ENCODE results near the gene ZKSCAN4. TPM values are rescaled to one million over a fixed set of nuclear protein-coding genes. Genes with fewer than 3 reads are reported as not detected.

The ZKSCAN4 gene
- total RNA-seq, 4 donors from 2014 or later: 4.4 to 6.4 (median 5.9) TPM

GRCh38 chr6:28206928-28207509 is 45.0 kb downstream of the ZKSCAN4 start:
- TF ChIP-seq, protein P1, sequence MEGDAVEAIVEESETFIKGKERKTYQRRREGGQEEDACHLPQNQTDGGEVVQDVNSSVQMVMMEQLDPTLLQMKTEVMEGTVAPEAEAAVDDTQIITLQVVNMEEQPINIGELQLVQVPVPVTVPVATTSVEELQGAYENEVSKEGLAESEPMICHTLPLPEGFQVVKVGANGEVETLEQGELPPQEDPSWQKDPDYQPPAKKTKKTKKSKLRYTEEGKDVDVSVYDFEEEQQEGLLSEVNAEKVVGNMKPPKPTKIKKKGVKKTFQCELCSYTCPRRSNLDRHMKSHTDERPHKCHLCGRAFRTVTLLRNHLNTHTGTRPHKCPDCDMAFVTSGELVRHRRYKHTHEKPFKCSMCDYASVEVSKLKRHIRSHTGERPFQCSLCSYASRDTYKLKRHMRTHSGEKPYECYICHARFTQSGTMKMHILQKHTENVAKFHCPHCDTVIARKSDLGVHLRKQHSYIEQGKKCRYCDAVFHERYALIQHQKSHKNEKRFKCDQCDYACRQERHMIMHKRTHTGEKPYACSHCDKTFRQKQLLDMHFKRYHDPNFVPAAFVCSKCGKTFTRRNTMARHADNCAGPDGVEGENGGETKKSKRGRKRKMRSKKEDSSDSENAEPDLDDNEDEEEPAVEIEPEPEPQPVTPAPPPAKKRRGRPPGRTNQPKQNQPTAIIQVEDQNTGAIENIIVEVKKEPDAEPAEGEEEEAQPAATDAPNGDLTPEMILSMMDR (IDR thresholded peaks at IDR 0.05): no peak
- H3K4me3 ChIP-seq (ENCODE audit: low read depth, poor library complexity, severe bottlenecking): no peak overlapping the region
- 12 to 19% methylated on average over 15 of the region's 15 CpGs for WGBS, 2 donors
- DNase-seq (ENCODE audit: low spot score in 2 of 2): no peak
- intact Hi-C loops (cut with DNase I; ENCODE audit: low total_unique reads): no loop called here

GRCh38 chr6:28206527-28206926 is 45.5 kb downstream of the ZKSCAN4 start:
- TF ChIP-seq, protein P1 (IDR thresholded peaks at IDR 0.05): no peak
- TF ChIP-seq POLR2A (IDR thresholded peaks at IDR 0.05): no peak
- DNase-seq (ENCODE audit: low spot score in 2 of 2): no peak
- no peak overlapping the region for H3K4me3 ChIP-seq (ENCODE audit: low read depth, poor library complexity, severe bottlenecking)
- intact Hi-C loops (cut with DNase I; ENCODE audit: low total_unique reads): no loop called here
- WGBS, 2 donors: 43 to 48% methylated on average over 3 of the region's 3 CpGs

GRCh38 chr6:28205879-28206278 is 46.2 kb downstream of the ZKSCAN4 start:
- TF ChIP-seq, protein P1 (IDR thresholded peaks at IDR 0.05): no peak
- no peak for TF ChIP-seq POLR2A (IDR thresholded peaks at IDR 0.05)
- H3K4me3 ChIP-seq (ENCODE audit: low read depth, poor library complexity, severe bottlenecking): no peak overlapping the region
- intact Hi-C loops (cut with DNase I; ENCODE audit: low total_unique reads): no loop called here
- DNase-seq (ENCODE audit: low spot score in 2 of 2): no peak
- 63 to 81% methylated on average over 1 of the region's 1 CpG for WGBS, 2 donors

GRCh38 chr6:28203201-28203600 is 48.9 kb downstream of the ZKSCAN4 start:
- TF ChIP-seq POLR2A (IDR thresholded peaks at IDR 0.05): no peak
- TF ChIP-seq, protein P1 (IDR thresholded peaks at IDR 0.05): no peak
- DNase-seq (ENCODE audit: low spot score in 2 of 2): no peak
- no peak overlapping the region for H3K4me3 ChIP-seq (ENCODE audit: low read depth, poor library complexity, severe bottlenecking)
- WGBS, 2 donors: 36 to 38% methylated on average over 4 of the region's 4 CpGs
- intact Hi-C loops (cut with DNase I; ENCODE audit: low total_unique reads): no loop called here

DNA sequence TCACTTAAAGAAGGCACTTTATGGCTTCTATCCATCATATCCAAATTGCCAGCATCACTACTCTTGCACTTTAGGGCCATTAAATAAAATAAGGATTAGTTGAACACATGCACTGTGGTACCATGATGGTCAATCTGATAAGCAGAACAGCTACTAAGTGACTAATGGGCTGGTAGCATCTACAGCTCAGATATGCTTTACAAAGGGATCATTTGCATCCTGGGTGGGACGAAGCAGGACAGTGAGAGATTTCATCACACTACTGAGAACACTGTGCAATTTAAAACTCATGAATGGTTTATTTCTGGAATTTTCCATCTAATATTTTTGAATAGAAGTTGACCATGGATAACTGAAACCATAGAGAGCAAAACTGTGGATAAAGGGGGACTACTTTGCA is 52.0 kb downstream of the ZKSCAN4 start:
- no peak for DNase-seq (ENCODE audit: low spot score in 2 of 2)
- H3K4me3 ChIP-seq (ENCODE audit: low read depth, poor library complexity, severe bottlenecking): no peak overlapping the region
- WGBS, 2 donors: 48 to 55% methylated on average over 1 of the region's 1 CpG
- TF ChIP-seq, protein P1 (IDR thresholded peaks at IDR 0.05): no peak
- intact Hi-C loops (cut with DNase I; ENCODE audit: low total_unique reads): no loop called here

Other genes with a start within 250 kb of the ZKSCAN4 start
- 1 to 10 TPM in 3 of 4 donors, under 1 TPM in 1; 0.72 to 3.1 (median 1.9) TPM for gene ZNF165, start 171.7 kb downstream of the ZKSCAN4 start, total RNA-seq
- gene ZSCAN16, start 127.7 kb downstream of the ZKSCAN4 start, total RNA-seq: 1 to 10 TPM; 3.9 to 6.1 (median 5.3) TPM
- 10 to 100 TPM; 10.5 to 16.5 (median 11.3) TPM for gene ZKSCAN8, start 110.4 kb downstream of the ZKSCAN4 start, total RNA-seq
- 1 to 10 TPM; 2.3 to 9.4 (median 4.3) TPM for gene ZSCAN9, start 27.0 kb downstream of the ZKSCAN4 start, total RNA-seq
- gene NKAPL, start 7.0 kb upstream of the ZKSCAN4 start, total RNA-seq: 1 to 10 TPM in 1 of 4 donors, under 1 TPM in 2, not detected in 1; 0.42 to 1.1 (median 0.75) TPM
- gene ZSCAN26, start 14.9 kb upstream of the ZKSCAN4 start, total RNA-seq: 10 to 100 TPM in 2 of 4 donors, 1 to 10 TPM in 2; 8.3 to 20.7 (median 11.0) TPM
- 1 to 10 TPM in 2 of 4 donors, under 1 TPM in 2; 0.15 to 1.6 (median 1.1) TPM for gene PGBD1, start 29.3 kb upstream of the ZKSCAN4 start, total RNA-seq
- 10 to 100 TPM in 2 of 4 donors, 1 to 10 TPM in 2; 3.6 to 19.4 (median 7.0) TPM for gene ZSCAN31, start 83.9 kb upstream of the ZKSCAN4 start, total RNA-seq
- 1 to 10 TPM; 2.9 to 6.7 (median 4.3) TPM for gene ZKSCAN3, start 97.7 kb upstream of the ZKSCAN4 start, total RNA-seq
- 1 to 10 TPM; 2.7 to 5.5 (median 4.0) TPM for gene ZSCAN12, start 147.5 kb upstream of the ZKSCAN4 start, total RNA-seq
- 1 to 10 TPM in 1 of 4 donors, under 1 TPM in 2, not detected in 1; 0.25 to 1.2 (median 0.65) TPM for gene ZSCAN23, start 191.2 kb upstream of the ZKSCAN4 start, total RNA-seq